ENCODE measurements around the gene NFASC.

NFASC gene

DNA sequence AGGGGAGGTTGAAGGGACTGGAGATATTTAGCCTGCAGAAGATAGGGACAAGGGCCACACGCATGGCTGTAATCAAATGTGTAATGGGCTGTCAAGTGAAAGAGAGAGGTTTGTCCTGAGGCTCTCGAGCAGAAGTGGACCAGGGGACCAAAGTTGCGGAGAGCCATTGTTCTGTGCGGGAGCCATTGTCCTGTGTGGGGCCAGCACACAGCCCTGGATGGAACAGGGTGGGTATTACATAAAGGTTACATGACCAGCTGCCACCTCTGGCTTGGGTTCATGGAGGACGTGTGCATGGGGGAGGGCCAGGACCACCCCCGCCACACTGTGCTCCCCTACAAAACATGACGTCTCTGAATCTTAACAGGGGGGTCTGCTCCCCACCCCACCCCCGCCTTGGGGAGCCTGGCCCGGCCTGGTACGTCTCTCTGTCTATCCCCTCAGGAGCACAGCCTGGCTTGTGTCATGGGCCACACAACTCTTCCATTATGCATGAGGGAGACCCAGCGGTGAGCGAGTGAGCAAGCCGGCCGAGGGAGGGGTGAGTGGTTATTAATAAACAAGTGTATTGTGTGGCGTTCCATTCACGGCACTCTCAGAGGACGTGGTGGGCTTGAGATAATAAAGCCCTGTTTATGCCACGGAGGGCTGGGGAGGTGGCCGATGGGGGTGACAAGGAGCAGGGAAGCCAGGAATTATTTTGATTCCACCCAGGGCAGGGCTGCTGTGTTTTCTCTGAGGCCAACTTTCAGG is at the start of gene NFASC:
NFASC (plus strand) TSS at position 703 of the 753 bp plus-strand sequence. CDS start 73,454 bp downstream, outside the sequence.
- Histone ChIP-seq H3K27me3 (ENCODE audit: control insufficient read depth, insufficient read depth, low read length) (no peaks in the 10 kb centered on the region), H3K27ac (ENCODE audit: low read depth, low read length) (no peak within 1 kb of the TSS), H3K9me3 (ENCODE audit: control insufficient read depth, insufficient read depth, low read length) (no peaks in the 10 kb centered on the region), H3K4me3 (ENCODE audit: low read depth, low read length) (no peak within 1 kb of the TSS), H3K4me1 (ENCODE audit: control insufficient read depth, insufficient read depth, low read length) (peaks cover 5% of the 10 kb centered on the region), H3K36me3 (ENCODE audit: control insufficient read depth, insufficient read depth, low read length) (no peaks in the 10 kb centered on the region), H3K9ac (ENCODE audit: low read depth, low read length) (no peak within 1 kb of the TSS)

DNA sequence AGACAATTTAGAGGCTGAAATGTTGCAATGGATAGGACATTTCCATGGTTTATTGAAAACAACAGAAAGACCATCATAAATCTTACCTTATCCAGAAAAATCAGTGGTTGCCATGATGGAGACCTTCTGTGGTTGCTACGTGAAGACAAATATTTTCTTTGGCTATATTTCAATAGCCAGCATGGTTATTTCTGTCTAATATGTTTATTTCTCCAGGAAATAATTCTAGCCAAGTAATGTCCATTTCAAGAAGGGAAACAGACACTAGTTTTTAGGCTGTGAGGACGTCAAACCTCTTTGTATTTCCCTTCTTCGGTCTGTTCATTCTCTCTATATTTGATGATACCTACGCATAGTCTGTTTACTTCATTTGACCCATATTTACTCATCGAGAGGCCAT is 49.2 kb upstream of the NFASC start:
- Histone ChIP-seq H3K27me3 (ENCODE audit: control insufficient read depth, insufficient read depth, low read length) (no peaks in the 10 kb centered on the region), H3K4me3 (ENCODE audit: low read depth, low read length) (no peak overlapping the region)

DNA sequence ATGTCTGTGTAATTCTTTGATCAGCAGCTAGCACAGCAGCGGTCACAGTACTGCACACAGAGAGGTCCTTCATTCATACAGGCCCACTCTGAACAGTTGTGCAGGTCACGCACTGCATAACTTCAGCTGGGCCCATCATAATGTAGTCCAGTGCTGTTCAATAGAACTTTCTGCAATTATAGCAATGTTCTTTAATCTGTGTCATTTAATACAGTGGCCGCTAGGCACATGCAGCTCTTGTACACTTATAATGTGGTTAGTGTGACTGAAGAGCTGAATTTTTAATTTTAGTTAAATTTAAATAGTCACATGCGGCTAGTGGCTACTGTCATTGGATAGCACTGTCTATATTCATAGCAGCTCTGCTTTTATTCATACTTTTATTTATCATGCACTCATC is 48.7 kb upstream of the NFASC start:
- Histone ChIP-seq H3K4me3 (ENCODE audit: low read depth, low read length) (no peak overlapping the region), H3K9me3 (ENCODE audit: control insufficient read depth, insufficient read depth, low read length) (no peaks in the 10 kb centered on the region), H3K4me1 (ENCODE audit: control insufficient read depth, insufficient read depth, low read length) (no peaks in the 10 kb centered on the region), H3K27ac (ENCODE audit: low read depth, low read length) (no peak overlapping the region), H3K27me3 (ENCODE audit: control insufficient read depth, insufficient read depth, low read length) (no peaks in the 10 kb centered on the region), H3K9ac (ENCODE audit: low read depth, low read length) (no peak overlapping the region), H3K36me3 (ENCODE audit: control insufficient read depth, insufficient read depth, low read length) (no peaks in the 10 kb centered on the region)

More for the DNA sequence above, 49.2 kb upstream of the NFASC start:
- H3K9ac ChIP-seq (ENCODE audit: low read depth, low read length) = no peak overlapping the region
- no peak overlapping the region for H3K27ac ChIP-seq (ENCODE audit: low read depth, low read length)
- no peaks in the 10 kb centered on the region for H3K9me3 ChIP-seq (ENCODE audit: control insufficient read depth, insufficient read depth, low read length)
- no peaks in the 10 kb centered on the region for H3K36me3 ChIP-seq (ENCODE audit: control insufficient read depth, insufficient read depth, low read length)
- H3K4me1 ChIP-seq (ENCODE audit: control insufficient read depth, insufficient read depth, low read length) = no peaks in the 10 kb centered on the region

DNA sequence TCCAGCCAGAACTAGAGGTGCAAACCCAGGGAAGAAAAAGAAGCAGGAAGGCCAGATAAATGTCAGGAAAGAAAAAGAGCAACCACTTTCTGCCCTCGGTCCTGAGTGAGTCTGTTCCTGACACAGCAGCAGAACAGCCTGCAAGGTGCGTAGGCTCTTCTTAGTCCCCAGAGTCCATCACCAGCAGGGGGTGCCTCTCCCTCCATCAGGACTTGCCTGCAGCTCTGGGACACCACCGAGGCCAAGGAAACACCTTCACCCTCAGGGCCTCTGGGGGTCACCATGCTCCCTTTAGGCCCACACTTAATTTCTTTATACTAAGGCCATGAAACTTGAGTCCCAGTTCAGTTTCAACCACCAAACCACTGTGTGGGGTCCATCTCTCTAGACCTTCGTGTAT is 43.7 kb upstream of the NFASC start:
- Histone ChIP-seq H3K36me3 (ENCODE audit: control insufficient read depth, insufficient read depth, low read length) (no peaks in the 10 kb centered on the region), H3K9me3 (ENCODE audit: control insufficient read depth, insufficient read depth, low read length) (no peaks in the 10 kb centered on the region), H3K4me1 (ENCODE audit: control insufficient read depth, insufficient read depth, low read length) (peaks cover 13% of the 10 kb centered on the region), H3K4me3 (ENCODE audit: low read depth, low read length) (no peak overlapping the region), H3K9ac (ENCODE audit: low read depth, low read length) (no peak overlapping the region), H3K27ac (ENCODE audit: low read depth, low read length) (no peak overlapping the region), H3K27me3 (ENCODE audit: control insufficient read depth, insufficient read depth, low read length) (peaks cover 15% of the 10 kb centered on the region; the same call in 1 of the 2 replicates)

DNA sequence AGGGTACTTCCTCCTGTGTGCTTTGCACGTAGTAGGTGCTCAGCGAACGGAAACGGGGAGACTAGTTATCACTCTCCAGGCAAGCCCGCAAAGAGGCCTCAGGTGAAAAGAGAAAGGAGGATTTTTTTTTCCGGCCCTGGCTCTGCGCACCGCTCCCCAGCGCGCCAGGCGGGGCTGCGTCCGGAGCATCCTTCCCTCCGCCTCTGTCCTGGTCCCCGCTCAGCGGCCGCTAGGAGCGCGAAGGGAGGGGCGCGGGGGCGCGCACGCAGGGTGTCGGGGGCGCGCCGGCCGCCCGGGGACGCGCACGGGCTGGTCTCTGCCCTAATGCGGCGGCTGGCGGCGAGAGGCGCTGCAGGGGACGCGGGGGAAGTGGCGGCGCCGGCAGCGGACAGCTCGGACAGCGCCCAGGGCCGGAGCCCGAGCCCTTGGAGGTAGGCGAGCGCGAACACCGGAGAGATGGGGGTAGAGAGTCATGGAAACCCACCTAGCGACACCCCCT is 42.3 kb upstream of the NFASC start:
- Histone ChIP-seq H3K9ac (ENCODE audit: low read depth, low read length) (no peak overlapping the region), H3K4me1 (ENCODE audit: control insufficient read depth, insufficient read depth, low read length) (peaks cover 13% of the 10 kb centered on the region), H3K9me3 (ENCODE audit: control insufficient read depth, insufficient read depth, low read length) (no peaks in the 10 kb centered on the region), H3K27ac (ENCODE audit: low read depth, low read length) (no peak overlapping the region), H3K27me3 (ENCODE audit: control insufficient read depth, insufficient read depth, low read length) (peaks cover 15% of the 10 kb centered on the region; the same call in 1 of the 2 replicates), H3K36me3 (ENCODE audit: control insufficient read depth, insufficient read depth, low read length) (no peaks in the 10 kb centered on the region), H3K4me3 (ENCODE audit: low read depth, low read length) (peak overlapping the region; percentile 78)

DNA sequence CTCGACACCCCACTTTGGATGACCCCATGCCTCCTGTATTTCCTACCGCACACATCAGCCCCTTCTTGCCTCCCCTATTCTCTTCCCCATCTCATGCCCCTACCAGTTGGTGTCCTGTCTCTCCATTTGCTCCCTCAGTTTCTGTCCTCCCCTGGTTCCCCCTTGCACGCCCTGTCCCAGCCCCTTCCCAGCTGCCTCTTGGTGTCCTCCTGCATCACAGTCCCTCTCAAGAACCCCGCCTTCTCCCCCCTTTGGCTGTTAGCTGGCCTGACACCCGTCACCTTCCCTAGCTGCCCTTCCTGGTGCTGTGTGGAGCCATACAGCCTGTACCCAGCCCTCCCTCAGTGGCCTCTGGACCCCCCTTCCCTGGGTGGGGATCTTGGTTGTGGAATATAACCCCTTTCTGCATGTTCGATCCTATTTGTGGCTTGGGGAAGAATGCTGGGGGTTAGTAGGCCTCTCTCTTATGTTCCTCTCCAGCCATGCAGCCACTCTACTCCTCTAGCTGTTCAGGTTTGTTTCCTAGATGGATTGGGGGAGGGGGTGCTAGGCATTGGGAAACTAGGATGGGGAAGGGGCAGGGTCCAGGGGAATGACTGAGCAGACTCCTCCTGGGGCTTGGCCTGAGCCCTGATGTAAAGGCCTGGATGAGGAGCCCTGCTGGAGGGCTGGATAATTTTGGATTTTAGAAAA is 41.4 kb upstream of the NFASC start:
- peak overlapping the region; percentile 78 for H3K4me3 ChIP-seq (ENCODE audit: low read depth, low read length)
- H3K9me3 ChIP-seq (ENCODE audit: control insufficient read depth, insufficient read depth, low read length) = no peaks in the 10 kb centered on the region
- H3K9ac ChIP-seq (ENCODE audit: low read depth, low read length) = no peak overlapping the region
- H3K4me1 ChIP-seq (ENCODE audit: control insufficient read depth, insufficient read depth, low read length) = peaks cover 21% of the 10 kb centered on the region
- H3K27me3 ChIP-seq (ENCODE audit: control insufficient read depth, insufficient read depth, low read length) = peaks cover 15% of the 10 kb centered on the region; the same call in 1 of the 2 replicates
- no peaks in the 10 kb centered on the region for H3K36me3 ChIP-seq (ENCODE audit: control insufficient read depth, insufficient read depth, low read length)
- no peak overlapping the region for H3K27ac ChIP-seq (ENCODE audit: low read depth, low read length)

DNA sequence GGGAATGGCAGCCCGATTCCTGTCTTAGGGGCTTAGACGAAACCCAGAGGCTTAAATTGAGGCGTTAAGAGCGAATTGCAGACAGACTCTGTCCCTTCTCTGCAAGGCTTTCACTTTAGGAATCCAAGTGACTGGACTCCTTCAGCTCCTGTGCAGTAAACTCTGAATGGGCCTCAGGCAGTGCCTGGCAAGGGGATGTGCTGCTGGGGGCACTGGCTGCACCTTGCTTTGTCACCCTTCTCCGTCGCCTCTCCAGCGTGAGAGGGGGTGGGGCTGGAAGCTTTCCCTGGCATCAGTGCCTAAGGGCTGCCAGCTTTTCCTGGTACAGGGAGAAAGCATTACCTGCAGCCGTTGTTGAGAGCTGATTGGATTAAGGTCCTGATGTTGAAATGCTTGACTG is 39.9 kb upstream of the NFASC start:
- Histone ChIP-seq H3K9ac (ENCODE audit: low read depth, low read length) (no peak overlapping the region), H3K4me1 (ENCODE audit: control insufficient read depth, insufficient read depth, low read length) (peaks cover 21% of the 10 kb centered on the region), H3K4me3 (ENCODE audit: low read depth, low read length) (no peak overlapping the region), H3K27ac (ENCODE audit: low read depth, low read length) (no peak overlapping the region), H3K9me3 (ENCODE audit: control insufficient read depth, insufficient read depth, low read length) (no peaks in the 10 kb centered on the region), H3K36me3 (ENCODE audit: control insufficient read depth, insufficient read depth, low read length) (no peaks in the 10 kb centered on the region), H3K27me3 (ENCODE audit: control insufficient read depth, insufficient read depth, low read length) (peaks cover 15% of the 10 kb centered on the region; the same call in 1 of the 2 replicates)

DNA sequence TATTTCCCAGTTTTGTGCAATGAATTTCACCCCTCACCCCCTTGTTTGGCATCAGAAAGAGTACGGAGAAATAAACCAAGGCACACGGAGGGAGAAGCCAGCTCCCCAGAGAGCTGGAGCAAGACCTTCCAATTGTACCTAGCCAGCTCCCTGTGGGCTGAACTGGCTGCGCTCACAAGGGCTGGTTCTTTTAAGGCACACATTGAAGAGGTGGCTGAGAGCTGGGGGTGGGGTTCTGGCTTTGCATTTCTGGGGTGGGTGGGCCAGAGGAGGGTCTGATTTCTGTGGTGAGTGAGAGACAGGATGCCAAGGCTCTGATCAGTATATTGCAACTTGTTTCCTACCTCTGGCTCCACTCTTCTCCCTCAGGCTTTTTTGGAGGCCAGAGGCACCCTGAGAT is 39.5 kb upstream of the NFASC start:
- Histone ChIP-seq H3K9ac (ENCODE audit: low read depth, low read length) (no peak overlapping the region), H3K4me3 (ENCODE audit: low read depth, low read length) (no peak overlapping the region), H3K4me1 (ENCODE audit: control insufficient read depth, insufficient read depth, low read length) (peaks cover 21% of the 10 kb centered on the region), H3K27me3 (ENCODE audit: control insufficient read depth, insufficient read depth, low read length) (peaks cover 15% of the 10 kb centered on the region; the same call in 1 of the 2 replicates), H3K27ac (ENCODE audit: low read depth, low read length) (no peak overlapping the region), H3K9me3 (ENCODE audit: control insufficient read depth, insufficient read depth, low read length) (no peaks in the 10 kb centered on the region), H3K36me3 (ENCODE audit: control insufficient read depth, insufficient read depth, low read length) (no peaks in the 10 kb centered on the region)

DNA sequence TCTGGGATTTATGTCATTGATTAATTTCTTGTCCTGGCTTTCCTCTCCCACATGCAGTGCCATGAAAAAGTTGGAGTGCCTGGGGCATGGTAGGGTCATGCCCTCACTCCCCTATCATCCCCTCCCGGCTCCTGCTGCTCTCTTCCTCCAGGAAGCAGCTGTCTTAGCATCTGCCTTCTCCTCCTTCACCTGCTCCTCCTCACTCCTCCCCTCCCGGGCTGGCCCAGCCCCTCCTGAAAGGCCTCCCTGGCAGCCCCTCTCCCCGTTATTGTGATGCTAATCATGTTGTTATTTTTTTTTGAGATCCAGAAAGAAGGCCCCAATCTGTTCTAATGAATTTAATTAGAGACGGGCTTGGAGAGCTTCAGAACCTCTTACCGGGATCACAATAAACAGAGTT is 36.3 kb upstream of the NFASC start:
- Histone ChIP-seq H3K9me3 (ENCODE audit: control insufficient read depth, insufficient read depth, low read length) (no peaks in the 10 kb centered on the region), H3K4me3 (ENCODE audit: low read depth, low read length) (no peak overlapping the region), H3K36me3 (ENCODE audit: control insufficient read depth, insufficient read depth, low read length) (no peaks in the 10 kb centered on the region), H3K9ac (ENCODE audit: low read depth, low read length) (no peak overlapping the region), H3K27ac (ENCODE audit: low read depth, low read length) (peak overlapping the region; percentile 4), H3K4me1 (ENCODE audit: control insufficient read depth, insufficient read depth, low read length) (peaks cover 16% of the 10 kb centered on the region), H3K27me3 (ENCODE audit: control insufficient read depth, insufficient read depth, low read length) (peaks cover 2% of the 10 kb centered on the region; the same call in 1 of the 2 replicates)

DNA sequence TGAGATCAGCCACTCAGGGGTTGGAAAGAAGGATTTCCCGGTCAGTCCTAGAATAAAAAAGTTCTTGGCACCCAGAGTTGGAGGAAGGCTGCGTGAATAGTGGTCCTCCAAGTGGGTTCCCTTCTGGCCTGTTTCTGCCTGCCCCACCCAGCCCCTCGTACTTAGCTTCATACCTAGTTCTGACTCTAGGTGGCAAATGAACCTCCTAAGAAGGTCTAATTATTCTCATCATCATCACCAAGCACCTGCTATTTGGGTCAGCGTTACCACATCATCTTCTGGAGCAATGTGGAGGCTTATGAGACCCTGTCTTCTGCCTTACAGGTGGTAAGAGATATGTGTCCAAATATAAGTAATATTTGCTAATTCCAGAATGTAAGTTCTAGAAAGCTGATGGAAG is 35.9 kb upstream of the NFASC start:
- no peaks in the 10 kb centered on the region for H3K36me3 ChIP-seq (ENCODE audit: control insufficient read depth, insufficient read depth, low read length)
- H3K4me3 ChIP-seq (ENCODE audit: low read depth, low read length) = no peak overlapping the region
- H3K4me1 ChIP-seq (ENCODE audit: control insufficient read depth, insufficient read depth, low read length) = peaks cover 16% of the 10 kb centered on the region
- H3K27me3 ChIP-seq (ENCODE audit: control insufficient read depth, insufficient read depth, low read length) = no peaks in the 10 kb centered on the region
- H3K27ac ChIP-seq (ENCODE audit: low read depth, low read length) = peak overlapping the region; percentile 4
- no peaks in the 10 kb centered on the region for H3K9me3 ChIP-seq (ENCODE audit: control insufficient read depth, insufficient read depth, low read length)
- H3K9ac ChIP-seq (ENCODE audit: low read depth, low read length) = no peak overlapping the region

DNA sequence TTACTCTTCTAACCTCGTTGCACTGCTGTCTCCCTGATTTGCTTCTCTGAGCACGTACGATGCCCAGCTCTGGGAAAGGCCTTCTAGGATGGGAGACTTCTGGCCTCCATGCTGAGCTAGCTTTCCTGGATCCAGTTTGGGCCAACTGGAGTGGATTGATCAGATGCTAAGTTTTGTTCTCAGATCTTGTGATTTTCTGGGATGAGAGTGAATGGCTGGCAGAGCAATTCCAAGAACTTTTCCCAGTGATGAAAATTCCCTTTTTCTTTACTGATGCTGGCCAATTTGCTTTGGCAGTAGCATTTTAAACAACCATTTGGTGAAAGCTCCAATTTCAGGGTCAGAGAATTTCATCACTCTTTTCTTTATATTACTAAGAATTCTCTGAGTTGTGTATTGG is 34.9 kb upstream of the NFASC start:
- Histone ChIP-seq H3K4me3 (ENCODE audit: low read depth, low read length) (no peak overlapping the region), H3K9me3 (ENCODE audit: control insufficient read depth, insufficient read depth, low read length) (no peaks in the 10 kb centered on the region), H3K4me1 (ENCODE audit: control insufficient read depth, insufficient read depth, low read length) (peaks cover 12% of the 10 kb centered on the region), H3K9ac (ENCODE audit: low read depth, low read length) (no peak overlapping the region), H3K27me3 (ENCODE audit: control insufficient read depth, insufficient read depth, low read length) (no peaks in the 10 kb centered on the region), H3K36me3 (ENCODE audit: control insufficient read depth, insufficient read depth, low read length) (no peaks in the 10 kb centered on the region), H3K27ac (ENCODE audit: low read depth, low read length) (no peak overlapping the region)
